ENCODE results near the gene DERL2. TPM values are rescaled to one million over a fixed set of nuclear protein-coding genes. Genes with fewer than 3 reads are reported as not detected.
A peak's percentile ranks its signal among the peaks of the same experiment; 100 is the strongest.

Gene DERL2
- polyA plus RNA-seq, 1 donor (not counting 4 experiments of a cell fraction or from before 2014, with no cell fraction given) = 83.6 TPM

- H2AFZ ChIP-seq (ENCODE audit: control insufficient read depth, low read length) = no peak overlapping the region
- no peak overlapping the region for H3K4me2 ChIP-seq (ENCODE audit: control insufficient read depth, extremely low read depth, insufficient read depth, low read depth, low read length)
- FAIRE-seq = no peak
- H3K79me2 ChIP-seq (ENCODE audit: control insufficient read depth, insufficient read depth, low read length) = no peaks in the 10 kb centered on the region
- H3K9ac ChIP-seq (ENCODE audit: control insufficient read depth, extremely low read depth, insufficient read depth, low read length) = no peak overlapping the region
- H3K4me3 ChIP-seq (ENCODE audit: control insufficient read depth in 2 of 3, extremely low read depth in 1 of 3, insufficient read depth in 2 of 3, low read depth in 1 of 3, low read length in 3 of 3) = no peak overlapping the region
- no peaks in the 10 kb centered on the region for H4K20me1 ChIP-seq (ENCODE audit: control insufficient read depth, extremely low read depth, insufficient read depth, low read length)
- no peaks in the 10 kb centered on the region for H3K9me1 ChIP-seq (ENCODE audit: control insufficient read depth, extremely low read depth, insufficient read depth, low read length)
- peaks cover 3 to 8% of the 10 kb centered on the region in 2 experiments for H3K36me3 ChIP-seq (ENCODE audit: control insufficient read depth in 2 of 2, extremely low read depth in 1 of 2, insufficient read depth in 2 of 2, low read length in 2 of 2)
- peak overlapping the region; percentile 58 for H3K27ac ChIP-seq (ENCODE audit: control insufficient read depth, insufficient read depth, low read length)
- dilution Hi-C loops (cut with MboI; ENCODE audit: extremely low pct_ligation_motif_present, low sequenced_read_pairs) = no loop called here
- DNase-seq (ENCODE audit: low read depth, low spot score) = no peak
- TF ChIP-seq CTCF (optimal IDR thresholded peaks at IDR 0.05 in 1 of 3, IDR thresholded peaks at IDR 0.05 in 1 of 3, conservative IDR thresholded peaks at IDR 0.05 in 1 of 3; ENCODE audit: extremely low read depth in 1 of 3, insufficient read depth in 2 of 3, low read length in 3 of 3) = no peak
- TF ChIP-seq EZH2 (IDR thresholded peaks at IDR 0.05; ENCODE audit: low read length) = no peak
- H3K9me3 ChIP-seq (ENCODE audit: control insufficient read depth, low read depth, low read length) = no peaks in the 10 kb centered on the region
- H3K4me1 ChIP-seq (ENCODE audit: control insufficient read depth, extremely low read depth, insufficient read depth, low read length) = peaks cover 11% of the 10 kb centered on the region
- H3K27me3 ChIP-seq (ENCODE audit: control insufficient read depth, extremely low read depth, insufficient read depth, low read length) = no peaks in the 10 kb centered on the region
These were observed 22.8 kb upstream of the DERL2 start for GRCh38 chr17:5508810-5509209.

GRCh38 chr17:5506307-5506706 is 20.3 kb upstream of the DERL2 start:
- Histone ChIP-seq H3K4me2 (ENCODE audit: control insufficient read depth, extremely low read depth, insufficient read depth, low read depth, low read length) (no peak overlapping the region), H3K4me1 (ENCODE audit: control insufficient read depth, extremely low read depth, insufficient read depth, low read length) (peaks cover 11% of the 10 kb centered on the region), H3K27me3 (ENCODE audit: control insufficient read depth, extremely low read depth, insufficient read depth, low read length) (no peaks in the 10 kb centered on the region), H3K9me1 (ENCODE audit: control insufficient read depth, extremely low read depth, insufficient read depth, low read length) (no peaks in the 10 kb centered on the region), H3K4me3 (ENCODE audit: control insufficient read depth in 2 of 3, extremely low read depth in 1 of 3, insufficient read depth in 2 of 3, low read depth in 1 of 3, low read length in 3 of 3) (no peak overlapping the region), H3K27ac (ENCODE audit: control insufficient read depth, insufficient read depth, low read length) (no peak overlapping the region), H3K9ac (ENCODE audit: control insufficient read depth, extremely low read depth, insufficient read depth, low read length) (no peak overlapping the region), H3K9me3 (ENCODE audit: control insufficient read depth, low read depth, low read length) (no peaks in the 10 kb centered on the region), H3K36me3 (ENCODE audit: control insufficient read depth in 2 of 2, extremely low read depth in 1 of 2, insufficient read depth in 2 of 2, low read length in 2 of 2) (peaks cover 0 to 9% of the 10 kb centered on the region in 2 experiments), H3K79me2 (ENCODE audit: control insufficient read depth, insufficient read depth, low read length) (no peaks in the 10 kb centered on the region), H4K20me1 (ENCODE audit: control insufficient read depth, extremely low read depth, insufficient read depth, low read length) (no peaks in the 10 kb centered on the region), H2AFZ (ENCODE audit: control insufficient read depth, low read length) (no peak overlapping the region)
- FAIRE-seq (peak; percentile 9), DNase-seq (ENCODE audit: low read depth, low spot score) (no peak)
- dilution Hi-C loops (cut with MboI; ENCODE audit: extremely low pct_ligation_motif_present, low sequenced_read_pairs) = no loop called here
- TF ChIP-seq CTCF (optimal IDR thresholded peaks at IDR 0.05 in 1 of 3, IDR thresholded peaks at IDR 0.05 in 1 of 3, conservative IDR thresholded peaks at IDR 0.05 in 1 of 3; ENCODE audit: extremely low read depth in 1 of 3, insufficient read depth in 2 of 3, low read length in 3 of 3) = no peak
- no peak for TF ChIP-seq EZH2 (IDR thresholded peaks at IDR 0.05; ENCODE audit: low read length)

Measured in keratinocyte (primary cell).